ENCODE measurements around the gene ZSWIM3. TPM values are rescaled to one million over a fixed set of nuclear protein-coding genes. Genes with fewer than 3 reads are reported as not detected.

Gene ZSWIM3
- total and polyA plus RNA-seq, 2 of the 13 experiments (the other 11 are each of a cell fraction or from before 2014, with no cell fraction given) = 5.2 to 5.8 TPM

DNA sequence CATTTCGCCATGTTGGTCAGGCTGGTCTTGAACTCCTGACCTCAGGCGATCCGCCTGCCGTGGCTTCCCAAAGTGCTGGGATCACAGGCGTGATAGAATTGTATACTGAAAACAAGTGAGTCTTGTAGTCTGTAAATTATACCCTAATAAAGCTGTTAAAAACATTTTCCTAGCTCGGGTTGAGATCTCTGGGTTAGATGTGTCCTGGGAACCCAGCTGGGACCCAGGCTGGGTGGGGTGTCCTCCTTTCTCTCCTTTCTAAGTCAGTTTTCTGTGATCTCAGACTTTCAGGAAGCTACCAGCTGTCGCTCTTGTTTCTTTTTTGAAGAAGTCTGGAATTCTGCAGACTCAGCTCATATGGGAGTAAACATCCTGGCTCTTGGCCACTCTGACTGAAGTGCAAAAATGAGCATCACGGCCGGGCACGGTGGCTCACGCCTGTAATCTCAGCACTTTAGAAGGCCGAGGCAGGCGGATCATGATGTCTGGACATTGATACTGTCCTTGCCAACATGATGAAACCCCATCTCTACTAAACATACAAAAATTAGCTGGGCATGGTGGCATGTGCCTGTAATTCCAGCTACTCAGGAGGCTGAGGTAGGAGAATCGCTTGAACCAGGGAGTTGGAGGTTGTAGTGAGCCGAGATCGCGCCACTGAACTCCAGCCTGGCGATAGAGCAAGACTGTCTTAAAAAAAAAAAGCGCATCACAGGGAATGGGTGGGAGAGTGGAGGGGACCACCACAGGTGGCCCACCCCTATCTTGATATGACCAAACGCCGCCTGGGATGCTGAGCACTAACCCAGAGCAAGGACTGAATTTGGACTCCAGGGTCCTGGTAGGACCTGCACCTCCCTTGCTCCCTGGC, 67.2 kb downstream of the ZSWIM3 start (continued):
- peak; percentile 53; the same call in 1 of the 2 replicates for TF ChIP-seq RXRB (CRISPR knock-in tag; IDR thresholded peaks at IDR 0.05; ENCODE audit: borderline replicate concordance)
- TF ChIP-seq ZNF280B (CRISPR knock-in tag; IDR thresholded peaks at IDR 0.05; ENCODE audit: borderline replicate concordance) = 0 out of 2 replicates have a peak, but pooled peaks have one; percentile 70
- no peak for TF ChIP-seq STAT5B (CRISPR knock-in tag; IDR thresholded peaks at IDR 0.05)
- TF ChIP-seq ZFP36L1 (CRISPR knock-in tag; IDR thresholded peaks at IDR 0.05) = no peak
- peak; percentile 62 for TF ChIP-seq GATAD2A (CRISPR knock-in tag; IDR thresholded peaks at IDR 0.05)
- no peak for TF ChIP-seq NR2F2 (IDR thresholded peaks at IDR 0.05; ENCODE audit: borderline replicate concordance, low read depth)
- no peak for TF ChIP-seq ZNF24 (IDR thresholded peaks at IDR 0.05)
- TF ChIP-seq RFX5 (IDR thresholded peaks at IDR 0.05; ENCODE audit: low read depth, low read length) = peak; percentile 30; the same call in 1 of the 2 replicates
- no peak for TF ChIP-seq THAP11 (CRISPR knock-in tag; IDR thresholded peaks at IDR 0.05)
- 0 out of 2 replicates have a peak, but pooled peaks have one; percentile 27 for TF ChIP-seq ZMAT5 (CRISPR knock-in tag; IDR thresholded peaks at IDR 0.05; ENCODE audit: borderline replicate concordance, low read depth)
- TF ChIP-seq ZNF253 (CRISPR knock-in tag; IDR thresholded peaks at IDR 0.05; ENCODE audit: borderline replicate concordance) = no peak
- no peak for TF ChIP-seq SP2 (CRISPR knock-in tag; IDR thresholded peaks at IDR 0.05)
- no peak for TF ChIP-seq HNF4G (IDR thresholded peaks at IDR 0.05; ENCODE audit: borderline replicate concordance, low read depth, low read length)
- TF ChIP-seq HNF4G (CRISPR knock-in tag; IDR thresholded peaks at IDR 0.05; ENCODE audit: borderline replicate concordance, low read depth) = 0 out of 2 replicates have a peak, but pooled peaks have one; percentile 15
- 0 out of 2 replicates have a peak, but pooled peaks have one; percentile 29 for TF ChIP-seq ZNF331 (CRISPR knock-in tag; IDR thresholded peaks at IDR 0.05)
- TF ChIP-seq MAX (IDR thresholded peaks at IDR 0.05) = no peak
- TF ChIP-seq, protein P1, sequence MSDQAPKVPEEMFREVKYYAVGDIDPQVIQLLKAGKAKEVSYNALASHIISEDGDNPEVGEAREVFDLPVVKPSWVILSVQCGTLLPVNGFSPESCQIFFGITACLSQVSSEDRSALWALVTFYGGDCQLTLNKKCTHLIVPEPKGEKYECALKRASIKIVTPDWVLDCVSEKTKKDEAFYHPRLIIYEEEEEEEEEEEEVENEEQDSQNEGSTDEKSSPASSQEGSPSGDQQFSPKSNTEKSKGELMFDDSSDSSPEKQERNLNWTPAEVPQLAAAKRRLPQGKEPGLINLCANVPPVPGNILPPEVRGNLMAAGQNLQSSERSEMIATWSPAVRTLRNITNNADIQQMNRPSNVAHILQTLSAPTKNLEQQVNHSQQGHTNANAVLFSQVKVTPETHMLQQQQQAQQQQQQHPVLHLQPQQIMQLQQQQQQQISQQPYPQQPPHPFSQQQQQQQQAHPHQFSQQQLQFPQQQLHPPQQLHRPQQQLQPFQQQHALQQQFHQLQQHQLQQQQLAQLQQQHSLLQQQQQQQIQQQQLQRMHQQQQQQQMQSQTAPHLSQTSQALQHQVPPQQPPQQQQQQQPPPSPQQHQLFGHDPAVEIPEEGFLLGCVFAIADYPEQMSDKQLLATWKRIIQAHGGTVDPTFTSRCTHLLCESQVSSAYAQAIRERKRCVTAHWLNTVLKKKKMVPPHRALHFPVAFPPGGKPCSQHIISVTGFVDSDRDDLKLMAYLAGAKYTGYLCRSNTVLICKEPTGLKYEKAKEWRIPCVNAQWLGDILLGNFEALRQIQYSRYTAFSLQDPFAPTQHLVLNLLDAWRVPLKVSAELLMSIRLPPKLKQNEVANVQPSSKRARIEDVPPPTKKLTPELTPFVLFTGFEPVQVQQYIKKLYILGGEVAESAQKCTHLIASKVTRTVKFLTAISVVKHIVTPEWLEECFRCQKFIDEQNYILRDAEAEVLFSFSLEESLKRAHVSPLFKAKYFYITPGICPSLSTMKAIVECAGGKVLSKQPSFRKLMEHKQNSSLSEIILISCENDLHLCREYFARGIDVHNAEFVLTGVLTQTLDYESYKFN (CRISPR knock-in tag; conservative IDR thresholded peaks at IDR 0.05) = peak; percentile 60
- 0 out of 2 replicates have a peak, but pooled peaks have one; percentile 33 for TF ChIP-seq RBAK (CRISPR knock-in tag; IDR thresholded peaks at IDR 0.05)
- TF ChIP-seq RAD21 (CRISPR knock-in tag; IDR thresholded peaks at IDR 0.05) = peak; percentile 25; the same call in 1 of the 2 replicates
- no peak for TF ChIP-seq GABPA (IDR thresholded peaks at IDR 0.05; ENCODE audit: low read depth, low read length)
- TF ChIP-seq GABPA (CRISPR knock-in tag; IDR thresholded peaks at IDR 0.05; ENCODE audit: low read depth) = no peak
- TF ChIP-seq, protein P2, sequence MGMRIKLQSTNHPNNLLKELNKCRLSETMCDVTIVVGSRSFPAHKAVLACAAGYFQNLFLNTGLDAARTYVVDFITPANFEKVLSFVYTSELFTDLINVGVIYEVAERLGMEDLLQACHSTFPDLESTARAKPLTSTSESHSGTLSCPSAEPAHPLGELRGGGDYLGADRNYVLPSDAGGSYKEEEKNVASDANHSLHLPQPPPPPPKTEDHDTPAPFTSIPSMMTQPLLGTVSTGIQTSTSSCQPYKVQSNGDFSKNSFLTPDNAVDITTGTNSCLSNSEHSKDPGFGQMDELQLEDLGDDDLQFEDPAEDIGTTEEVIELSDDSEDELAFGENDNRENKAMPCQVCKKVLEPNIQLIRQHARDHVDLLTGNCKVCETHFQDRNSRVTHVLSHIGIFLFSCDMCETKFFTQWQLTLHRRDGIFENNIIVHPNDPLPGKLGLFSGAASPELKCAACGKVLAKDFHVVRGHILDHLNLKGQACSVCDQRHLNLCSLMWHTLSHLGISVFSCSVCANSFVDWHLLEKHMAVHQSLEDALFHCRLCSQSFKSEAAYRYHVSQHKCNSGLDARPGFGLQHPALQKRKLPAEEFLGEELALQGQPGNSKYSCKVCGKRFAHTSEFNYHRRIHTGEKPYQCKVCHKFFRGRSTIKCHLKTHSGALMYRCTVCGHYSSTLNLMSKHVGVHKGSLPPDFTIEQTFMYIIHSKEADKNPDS (CRISPR knock-in tag; IDR thresholded peaks at IDR 0.05) = no peak

Data from HepG2 (cell line).